NCI-H524 treated with DMSO at 0.1 percent for 48 hours (cell line): Measurements from ENCODE around the gene RAB4B.
"Not testable (repeated sequence)": the region's sequence is repeated elsewhere in the genome, so short reads cannot be mapped to it uniquely, and the experiment has no call there.

ENCODE experiments used
- DNase-seq: peaks from one replicate; lab custom pipeline; 2025; lab: John Stamatoyannopoulos, UW

The RAB4B gene

GRCh38 chr19:40822704-40823553 is 44.9 kb downstream of the RAB4B start:
- DNase-seq: not testable (repeated sequence)

GRCh38 chr19:40824916-40825315 is 46.9 kb downstream of the RAB4B start:
- DNase-seq: not testable (repeated sequence)

GRCh38 chr19:40825460-40826095 is 47.5 kb downstream of the RAB4B start:
- not testable (repeated sequence) for DNase-seq

- DNase-seq: not testable (repeated sequence)
Observed at GRCh38 chr19:40826312-40826698, 48.3 kb downstream of the RAB4B start.

DNA sequence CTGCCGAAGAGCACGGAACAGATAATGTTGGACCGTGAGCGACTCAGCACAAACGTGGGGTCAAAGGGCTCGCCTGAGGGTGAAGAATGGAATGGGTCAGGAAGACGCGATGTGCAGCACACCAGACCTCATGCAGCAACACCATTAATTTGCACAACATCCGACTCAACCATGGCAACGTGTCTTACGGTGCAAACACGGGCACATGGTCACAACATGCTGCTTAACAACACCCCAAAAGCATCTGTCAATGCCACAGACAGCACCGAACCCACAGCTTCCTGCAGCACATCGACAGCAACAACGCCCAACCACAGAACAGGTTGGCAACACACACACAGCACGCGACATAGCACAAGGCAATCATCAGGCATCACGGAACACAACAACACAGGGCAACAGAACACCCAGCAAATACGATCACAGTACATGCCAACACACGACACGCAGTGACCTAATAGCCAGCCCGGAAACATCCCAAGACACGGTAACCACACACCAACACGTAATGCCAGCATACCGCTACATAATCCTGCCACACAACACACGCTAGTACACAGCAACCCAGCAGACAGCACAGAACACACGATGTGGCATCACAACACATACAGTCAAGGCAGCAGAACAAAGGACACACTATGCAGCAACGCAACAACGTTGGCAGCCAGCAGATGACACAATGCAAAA is 48.8 kb downstream of the RAB4B start:
- DNase-seq: not testable (repeated sequence)

- DNase-seq: no peak
Observed at GRCh38 chr19:40827386-40828247, 49.6 kb downstream of the RAB4B start.

DNA sequence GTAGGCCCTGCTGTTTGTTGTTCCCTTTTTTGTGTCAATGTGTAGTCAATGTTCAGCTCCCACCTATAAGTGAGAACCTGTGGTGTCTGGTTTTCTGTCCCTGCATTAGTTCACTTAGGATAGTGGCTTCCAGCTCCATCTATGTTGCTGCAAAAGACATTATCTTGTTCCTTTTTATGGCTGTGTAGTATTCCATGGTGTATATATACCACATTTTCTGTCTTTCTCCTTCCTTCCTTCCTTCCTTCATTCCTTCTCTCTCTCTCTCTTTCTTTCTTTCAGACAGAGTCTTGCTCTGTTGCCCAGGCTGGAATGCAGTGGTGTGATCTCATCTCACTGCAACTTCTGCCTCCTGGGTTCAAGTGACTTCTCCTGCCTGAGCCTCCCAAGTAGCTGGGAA is 51.2 kb downstream of the RAB4B start:
- DNase-seq: no peak

- not testable (repeated sequence) for DNase-seq
Observed at GRCh38 chr19:40830741-40831140, 52.7 kb downstream of the RAB4B start.

GRCh38 chr19:40831502-40832430 is 53.7 kb downstream of the RAB4B start:
- DNase-seq: no peak

- DNase-seq: not testable (repeated sequence)
Observed at GRCh38 chr19:40832431-40832790, 54.4 kb downstream of the RAB4B start.

- DNase-seq: not testable (repeated sequence)
Observed at GRCh38 chr19:40833728-40834533, 55.9 kb downstream of the RAB4B start.

DNA sequence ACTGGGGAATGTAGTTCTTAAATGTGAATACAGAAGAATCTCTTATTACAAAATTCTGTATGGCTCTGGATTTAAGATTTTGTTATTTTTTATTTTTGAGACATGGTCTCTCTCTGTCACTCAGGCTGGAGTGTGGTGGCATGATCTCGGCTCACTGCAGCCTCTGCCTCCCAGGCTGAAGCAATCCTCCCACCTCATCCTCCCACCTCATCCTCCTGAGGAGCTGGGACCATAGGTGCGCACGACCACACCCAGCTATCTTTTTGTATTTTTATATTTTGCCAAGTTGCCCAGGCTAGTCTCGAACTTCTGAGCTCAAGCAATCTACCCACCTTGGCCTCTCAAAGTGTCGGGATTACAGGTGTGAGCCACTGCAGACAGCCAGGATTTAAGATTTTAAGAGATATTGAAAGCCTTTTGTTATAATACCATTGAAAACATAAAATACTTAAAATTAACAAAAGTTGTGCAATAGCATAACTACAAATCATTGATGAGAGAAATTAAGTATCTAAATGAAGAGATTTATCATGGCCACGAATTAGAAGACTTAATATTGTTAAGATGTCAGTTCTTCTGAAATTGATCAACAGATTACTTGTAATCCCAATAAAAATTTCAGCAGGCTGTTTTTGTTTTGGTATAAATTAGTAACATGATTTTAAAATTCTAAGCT is 58.8 kb downstream of the RAB4B start:
- no peak for DNase-seq

DNA sequence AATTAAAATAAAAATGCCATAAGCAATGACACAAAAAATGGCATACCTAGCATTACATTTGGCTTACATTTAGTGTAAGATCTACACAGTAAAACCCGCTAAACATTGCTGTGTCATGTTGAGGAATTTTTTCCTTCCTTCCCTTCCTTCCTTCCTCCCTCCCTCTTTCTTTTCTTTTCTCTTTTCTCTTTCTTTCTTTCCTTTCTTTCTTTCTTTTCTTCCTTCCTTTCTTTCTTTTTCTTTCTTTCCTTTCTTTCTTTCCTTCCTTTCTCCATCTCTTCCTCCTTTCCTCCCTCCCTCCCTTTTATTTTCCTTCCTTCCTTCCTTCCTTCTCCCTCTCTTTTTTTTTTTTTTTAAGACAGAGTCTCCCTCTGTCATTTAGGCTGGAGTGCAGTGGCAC is 60.4 kb downstream of the RAB4B start:
- not testable (repeated sequence) for DNase-seq

DNA sequence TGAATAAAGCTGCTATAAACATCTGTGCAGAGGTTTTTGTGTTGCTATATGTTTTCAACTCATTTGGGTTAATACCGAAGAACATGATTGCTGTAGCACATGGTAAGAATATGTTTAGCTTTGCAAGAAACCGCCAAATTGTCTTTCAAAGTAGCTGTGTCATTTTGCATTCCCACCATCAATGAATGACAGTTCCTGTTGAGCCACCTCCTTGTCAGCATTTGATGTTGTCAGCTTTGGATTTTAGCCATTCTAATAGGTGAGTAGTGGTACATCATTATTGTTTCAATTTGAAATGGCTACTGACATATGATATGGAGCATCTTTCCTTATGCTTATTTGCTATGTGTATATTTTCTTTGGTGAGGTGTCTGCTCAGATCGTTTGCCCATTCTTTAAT is 64.0 kb downstream of the RAB4B start:
- not testable (repeated sequence) for DNase-seq

DNA sequence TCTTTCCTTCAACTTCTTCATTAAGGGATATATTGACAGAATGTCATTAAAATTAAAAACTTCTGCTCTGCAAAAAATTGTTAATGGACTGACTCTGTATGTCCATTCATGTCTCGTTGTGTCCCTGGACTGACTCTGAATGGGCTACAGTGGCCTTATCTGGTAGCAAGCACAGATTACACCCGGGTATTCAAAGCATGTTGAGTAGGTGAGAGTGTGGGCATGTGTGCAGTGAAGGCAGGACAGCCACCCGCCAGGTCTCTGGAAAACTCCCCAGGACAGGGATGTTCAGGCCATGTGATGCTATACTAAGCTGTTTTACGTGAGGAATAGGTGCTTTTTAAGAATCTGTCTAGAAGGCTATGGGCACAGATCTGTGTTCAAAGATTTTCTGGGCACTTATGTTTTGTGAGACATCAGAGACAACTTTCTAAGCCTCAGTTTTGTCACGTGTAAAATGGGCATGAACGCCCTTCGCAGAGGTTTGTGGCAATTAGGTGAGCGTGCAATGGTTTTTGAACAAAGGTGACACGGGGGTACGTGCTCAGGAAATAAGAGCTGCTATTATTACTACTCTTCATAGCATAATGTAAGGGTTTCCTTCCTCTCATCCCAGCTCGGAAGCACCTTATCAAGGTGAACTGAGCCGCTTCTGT is 65.1 kb downstream of the RAB4B start:
- not testable (repeated sequence) for DNase-seq

DNA sequence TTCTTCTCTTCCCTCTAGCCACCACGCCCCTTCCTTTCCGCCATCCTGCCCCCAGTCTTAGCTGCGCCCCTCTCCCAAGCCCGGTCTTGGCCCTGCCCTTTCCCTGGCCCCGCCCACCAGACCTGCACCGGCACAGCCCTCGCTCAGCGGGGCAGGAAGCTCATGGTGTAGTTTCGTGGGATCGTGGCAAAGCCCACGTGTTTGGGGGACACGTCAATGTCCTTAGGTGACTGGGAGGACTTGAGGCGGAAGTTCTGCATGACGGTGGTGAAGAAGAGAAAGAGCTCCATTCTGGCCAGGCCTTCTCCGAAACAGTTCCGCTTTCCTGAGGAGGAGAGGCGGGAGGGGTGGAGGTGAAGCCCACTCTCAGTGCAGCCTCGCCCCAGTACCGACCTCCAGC is 65.6 kb downstream of the RAB4B start:
- DNase-seq: not testable (repeated sequence)
